VCaP (cell line): Measurements from ENCODE around the gene EPS8L3.
"Not testable (repeated sequence)": the region's sequence is repeated elsewhere in the genome, so short reads cannot be mapped to it uniquely, and the experiment has no call there.

ENCODE experiments used
- H3K27ac ChIP-seq: fragments of 450-650 bp; 2 replicates; pipeline ENCODE4 v1.5.1; 2017
- TF ChIP-seq, protein P1 (sequence below): fragments of 450-650 bp; conservative IDR thresholded peaks from 2 replicates; pipeline ENCODE4 v1.5.1; 2017; ENCODE audit warnings: mild to moderate bottlenecking, moderate library complexity

Gene EPS8L3

DNA sequence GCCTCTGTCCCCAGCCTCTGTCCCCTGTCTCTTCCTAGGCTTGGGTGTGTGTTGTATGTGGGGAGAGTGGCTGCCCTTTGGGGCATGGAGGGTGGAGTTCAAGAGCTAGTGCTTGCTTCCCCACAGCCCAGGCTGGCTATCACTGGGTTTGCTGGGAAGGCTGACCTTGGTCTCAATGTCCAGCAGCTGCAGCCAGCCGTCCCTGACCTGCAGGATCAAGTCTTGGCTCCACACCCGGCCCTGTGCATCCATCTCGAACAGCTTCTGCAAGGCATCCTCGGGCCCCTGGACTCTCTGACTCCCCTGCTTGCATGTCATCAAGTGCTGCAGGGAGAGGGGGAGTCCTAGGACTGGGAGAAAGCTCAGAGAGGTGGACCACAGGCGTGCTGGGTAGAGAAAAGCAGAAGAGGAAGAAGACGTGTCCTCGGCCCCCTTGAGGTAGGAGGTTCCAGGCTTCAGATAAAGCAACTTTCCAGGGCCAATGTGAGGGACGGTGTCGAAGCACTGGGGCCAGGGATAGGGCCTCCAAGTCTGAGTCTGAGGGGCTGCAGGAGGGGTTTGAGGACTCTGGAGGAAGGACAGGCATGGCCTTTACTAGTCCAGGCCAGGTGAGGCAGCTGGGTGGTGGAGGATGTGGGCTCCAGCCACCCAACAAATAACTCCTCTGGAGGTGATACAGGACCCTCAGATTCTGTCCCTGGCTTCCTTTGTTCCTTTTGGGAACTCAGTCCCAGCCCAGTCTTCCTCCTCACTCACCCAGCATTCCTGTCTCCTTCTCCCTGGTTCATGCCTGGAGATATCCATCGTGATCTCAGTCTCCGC lies 4.0 kb downstream of the EPS8L3 start:
- no peak overlapping the region for H3K27ac ChIP-seq
- TF ChIP-seq, protein P1, sequence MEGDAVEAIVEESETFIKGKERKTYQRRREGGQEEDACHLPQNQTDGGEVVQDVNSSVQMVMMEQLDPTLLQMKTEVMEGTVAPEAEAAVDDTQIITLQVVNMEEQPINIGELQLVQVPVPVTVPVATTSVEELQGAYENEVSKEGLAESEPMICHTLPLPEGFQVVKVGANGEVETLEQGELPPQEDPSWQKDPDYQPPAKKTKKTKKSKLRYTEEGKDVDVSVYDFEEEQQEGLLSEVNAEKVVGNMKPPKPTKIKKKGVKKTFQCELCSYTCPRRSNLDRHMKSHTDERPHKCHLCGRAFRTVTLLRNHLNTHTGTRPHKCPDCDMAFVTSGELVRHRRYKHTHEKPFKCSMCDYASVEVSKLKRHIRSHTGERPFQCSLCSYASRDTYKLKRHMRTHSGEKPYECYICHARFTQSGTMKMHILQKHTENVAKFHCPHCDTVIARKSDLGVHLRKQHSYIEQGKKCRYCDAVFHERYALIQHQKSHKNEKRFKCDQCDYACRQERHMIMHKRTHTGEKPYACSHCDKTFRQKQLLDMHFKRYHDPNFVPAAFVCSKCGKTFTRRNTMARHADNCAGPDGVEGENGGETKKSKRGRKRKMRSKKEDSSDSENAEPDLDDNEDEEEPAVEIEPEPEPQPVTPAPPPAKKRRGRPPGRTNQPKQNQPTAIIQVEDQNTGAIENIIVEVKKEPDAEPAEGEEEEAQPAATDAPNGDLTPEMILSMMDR, result no peak

DNA sequence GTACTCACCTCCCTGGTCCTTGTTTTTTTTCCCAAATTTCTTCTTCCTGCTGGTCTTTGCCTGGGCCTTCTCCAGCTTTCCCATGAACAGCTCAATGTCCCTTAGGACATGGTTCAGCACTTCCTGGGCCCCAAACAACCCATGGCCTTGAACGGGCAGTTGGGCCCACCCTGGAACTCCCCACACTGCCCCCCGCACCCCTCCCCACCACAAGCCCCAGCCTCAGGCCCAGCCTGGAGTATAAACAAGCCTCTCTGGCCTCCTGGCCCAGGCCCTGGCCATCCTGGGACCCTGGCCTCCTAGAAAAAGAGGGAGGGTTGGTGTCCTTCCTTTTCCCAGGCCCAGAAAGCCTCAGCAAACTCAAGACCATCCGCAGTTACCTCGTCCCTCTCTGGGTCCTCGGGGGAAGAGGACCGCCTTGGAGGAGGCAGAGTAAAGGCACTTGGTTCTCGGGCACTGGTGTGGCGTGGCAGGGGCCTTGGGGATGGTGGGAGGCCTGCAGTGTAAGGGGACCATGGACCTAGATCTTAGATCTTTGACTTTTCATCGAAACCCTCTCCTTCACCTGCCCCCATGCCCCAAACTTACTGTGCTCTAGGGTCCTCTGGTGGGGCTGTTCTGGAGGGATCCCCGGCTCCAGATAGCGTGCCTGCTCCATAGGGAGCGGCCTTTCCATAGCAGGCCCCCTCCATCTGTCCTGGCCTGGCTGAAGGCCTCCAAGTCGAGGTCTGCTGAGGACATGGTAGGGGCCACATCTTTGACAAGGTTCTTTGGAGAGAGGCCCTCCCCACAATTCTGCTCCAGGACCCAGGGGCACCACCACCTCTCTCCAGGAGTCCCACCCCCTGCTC lies 5.6 kb downstream of the EPS8L3 start:
- TF ChIP-seq, protein P1, result no peak
- H3K27ac ChIP-seq, result no peak overlapping the region

DNA sequence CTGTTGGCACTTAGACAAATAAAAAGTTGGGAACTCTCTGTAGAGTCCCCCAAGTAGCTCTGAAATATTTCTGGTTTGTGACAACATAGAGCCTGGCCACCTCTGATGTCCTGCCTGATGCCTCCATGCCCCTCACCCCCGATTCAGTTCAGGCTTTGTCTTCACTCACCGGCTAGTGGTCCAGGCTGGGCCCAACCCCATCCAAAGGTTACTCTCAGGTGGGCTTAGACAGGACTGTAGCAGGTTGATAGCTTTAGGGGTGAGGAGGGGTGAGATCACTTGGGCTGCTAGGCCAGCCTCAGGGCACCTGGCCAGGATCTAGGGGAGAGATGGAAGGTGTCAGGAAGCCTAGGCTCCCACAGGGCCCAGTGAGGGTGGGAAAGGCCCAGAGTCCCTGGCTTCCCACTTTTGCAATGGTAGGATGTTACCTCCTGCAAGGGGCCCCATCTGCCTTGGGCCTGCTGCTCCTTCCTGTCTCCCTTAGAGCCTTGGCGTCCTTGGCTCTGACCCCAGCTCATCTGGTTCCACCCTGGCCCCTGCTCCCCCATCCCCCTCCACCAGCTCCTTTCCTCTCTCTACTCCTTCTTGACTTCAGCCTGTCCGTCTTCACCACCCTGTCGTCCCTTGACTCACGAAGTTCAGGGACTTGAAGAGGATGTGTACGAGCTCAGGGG lies 6.7 kb downstream of the EPS8L3 start:
- H3K27ac ChIP-seq, result no peak overlapping the region
- TF ChIP-seq, protein P1, result no peak

DNA sequence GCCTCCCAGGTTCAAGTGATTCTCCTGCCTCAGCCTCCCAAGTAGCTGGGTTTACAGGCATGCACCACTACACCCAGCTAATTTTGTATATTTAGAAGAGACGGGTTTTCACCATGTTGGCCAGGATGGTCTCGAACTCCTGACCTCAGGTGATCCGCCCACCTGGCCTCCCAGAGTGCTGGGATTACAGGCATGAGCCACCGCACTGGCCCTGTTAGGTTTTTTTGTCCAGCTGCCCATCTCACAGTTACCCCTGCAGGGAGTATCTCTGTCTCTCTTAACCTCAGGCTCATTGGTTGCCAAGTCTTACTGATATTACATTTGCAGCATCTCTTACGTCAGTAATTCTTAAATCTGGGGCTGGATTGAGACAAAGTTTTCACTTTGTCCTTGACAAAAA lies 7.4 kb downstream of the EPS8L3 start:
- not testable (repeated sequence) for H3K27ac ChIP-seq

DNA sequence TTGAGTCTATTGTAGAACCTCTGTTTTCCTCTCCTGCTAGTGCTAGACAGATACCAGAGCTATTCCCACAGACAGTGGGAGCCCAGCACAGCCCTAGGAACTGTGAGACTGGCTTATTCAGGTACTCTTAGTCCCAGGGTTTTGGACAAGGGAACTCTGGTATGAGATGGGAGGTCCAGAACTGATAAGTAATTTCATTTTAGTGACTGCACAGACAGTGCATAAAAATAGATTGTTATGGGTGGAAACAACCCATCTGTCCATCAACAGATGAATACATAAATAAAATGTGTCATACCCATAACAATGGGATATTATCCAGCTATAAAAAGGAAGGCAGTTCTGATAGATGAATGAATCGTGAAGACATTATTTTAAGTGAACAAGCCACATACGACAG lies 9.0 kb downstream of the EPS8L3 start:
- TF ChIP-seq, protein P1, result no peak
- no peak overlapping the region for H3K27ac ChIP-seq

DNA sequence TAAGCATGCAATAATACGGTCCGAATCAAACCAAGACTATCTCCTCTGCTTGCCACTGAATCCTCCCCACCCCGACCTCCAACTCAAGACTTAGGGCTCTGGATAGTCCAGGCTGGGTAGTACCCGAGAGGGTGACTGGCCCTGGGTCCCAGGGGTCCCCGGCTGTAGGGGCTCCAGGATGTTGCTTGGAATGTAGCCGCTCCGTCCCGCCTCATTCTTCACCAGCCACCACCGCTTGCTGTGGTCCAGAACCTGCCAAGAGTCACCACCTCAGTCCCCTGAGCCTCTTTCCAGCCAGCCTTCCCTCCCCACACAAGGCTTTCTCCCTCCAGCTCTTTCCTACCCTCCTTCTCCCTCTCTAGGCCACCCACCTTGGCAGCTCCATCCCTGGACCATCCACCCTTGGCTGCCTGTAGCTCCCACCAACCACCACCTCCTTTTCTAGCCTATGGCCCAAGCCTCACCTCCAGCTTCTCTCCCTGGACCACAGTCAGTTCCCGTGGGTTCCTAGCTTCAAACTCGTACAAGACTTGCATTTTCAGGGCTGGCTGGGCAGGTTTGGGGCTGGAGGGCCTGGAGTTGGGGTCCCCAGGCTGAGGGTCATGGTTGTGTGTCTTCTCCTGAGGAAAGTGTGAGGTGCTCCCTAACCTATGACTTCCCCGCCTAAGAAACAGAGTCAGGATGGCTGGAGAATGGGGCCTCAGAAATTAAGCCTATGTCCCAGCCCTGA lies 12.0 kb downstream of the EPS8L3 start:
- TF ChIP-seq, protein P1, result no peak
- no peak overlapping the region for H3K27ac ChIP-seq

DNA sequence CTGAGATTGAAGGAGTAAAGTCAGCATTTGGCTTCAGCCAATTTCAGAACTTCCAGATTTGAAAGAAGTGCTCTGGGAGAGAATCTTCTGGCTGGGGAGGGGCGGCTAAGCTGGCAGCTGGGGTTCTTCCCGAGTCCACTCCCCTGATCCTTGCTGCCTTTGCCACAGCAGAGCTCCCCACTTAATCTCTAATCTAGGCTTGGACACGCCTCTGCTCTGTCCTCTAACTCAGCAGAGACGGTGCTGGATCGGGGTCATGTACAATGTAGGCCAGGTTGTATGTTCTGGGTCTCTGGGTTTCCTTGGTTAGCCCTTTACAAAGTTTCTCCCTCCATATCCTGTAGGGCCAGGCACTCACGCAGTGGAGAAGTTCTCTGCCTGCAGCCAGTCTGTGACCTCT lies 12.8 kb downstream of the EPS8L3 start:
- TF ChIP-seq, protein P1, result no peak
- H3K27ac ChIP-seq, result no peak overlapping the region
